ENCODE measurements around the gene CCR7. TPM values are rescaled to one million over a fixed set of nuclear protein-coding genes. Genes with fewer than 3 reads are reported as not detected.

Gene CCR7
- total and polyA plus RNA-seq, 2 of the 4 experiments (the other 2 are of a cell fraction): 0.14 to 0.36 TPM

DNA sequence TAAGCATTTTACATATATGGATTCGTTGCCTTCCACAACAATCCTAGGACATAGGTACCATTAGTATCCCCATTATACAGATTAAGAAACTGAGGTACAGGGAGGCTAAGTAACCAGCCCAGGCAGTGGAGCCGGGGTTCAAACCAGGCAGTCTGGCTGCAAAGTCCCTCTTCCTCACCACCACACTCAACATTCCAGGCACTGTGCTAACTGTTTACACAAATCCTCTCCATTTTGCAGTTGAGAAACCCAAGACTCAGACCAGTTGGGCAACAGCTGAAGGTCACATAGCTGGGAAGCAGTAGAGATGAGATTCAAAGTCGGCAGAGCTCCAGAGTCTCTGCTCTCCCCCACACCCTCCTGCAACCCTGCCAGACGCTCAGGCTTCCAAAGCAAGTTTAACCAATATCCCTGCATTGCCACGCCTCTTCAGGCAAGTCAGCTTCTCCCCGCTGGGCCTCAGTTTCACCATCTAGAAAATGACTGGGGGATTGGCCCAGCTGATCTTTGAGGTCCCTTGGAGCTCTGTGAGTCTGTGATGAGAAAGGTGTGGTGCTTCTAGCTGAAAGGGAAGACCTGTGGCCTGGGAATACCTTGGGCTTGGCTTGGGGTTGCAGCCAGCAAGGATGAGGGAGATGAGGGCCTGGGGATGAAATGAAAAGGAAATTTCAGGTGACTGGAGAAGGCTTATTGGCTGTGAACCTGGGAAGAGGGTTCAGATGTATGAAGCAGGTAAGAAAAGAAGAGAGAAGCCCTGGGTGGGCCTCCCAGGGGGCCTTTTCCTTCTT is 14.0 kb downstream of the CCR7 start (continued):
- peak; percentile 100 for TF ChIP-seq CEBPB (IDR thresholded peaks at IDR 0.05; ENCODE audit: low read depth, low read length)
- TF ChIP-seq FOS (IDR thresholded peaks at IDR 0.05; ENCODE audit: low read depth, low read length): peak; percentile 80
- TF ChIP-seq RCOR1 (IDR thresholded peaks at IDR 0.05; ENCODE audit: insufficient replicate concordance, low read length): peak; percentile 99

- in situ Hi-C loops (cut with MboI; ENCODE audit: low sequenced_read_pairs): no loop called here
- ChIA-PET POLR2A (ENCODE audit: unreplicated experiment) (interaction anchor here (1.0 to 1.6 kb wide), 2 partner anchors 8 to 106 kb away, joined by 5 read pairs; no protein-coding TSS in a partner anchor), CTCF (interaction anchor here (0.6 to 3.3 kb wide), 6 partner anchors 9 to 234 kb away, joined by 3 to 16 read pairs (median 6); no protein-coding TSS in a partner anchor)
- no peaks in the 10 kb centered on the region for H3K27me3 ChIP-seq (ENCODE audit: control insufficient read depth, insufficient read depth, low read length)
- intact Hi-C loops (cut with micrococcal nuclease): loop anchor here (1.0 kb wide), 1 partner anchor 8 kb away; no protein-coding TSS in a partner anchor
- peak overlapping the region; percentile 98 for H3K23ac ChIP-seq (ENCODE audit: low read depth, low read length)
- dilution Hi-C loops (cut with HindIII; ENCODE audit: low sequenced_read_pairs, unreplicated experiment): no loop called here
- H2AK9ac ChIP-seq (replicated peaks; ENCODE audit: low read depth, low read length, poor library complexity): peak overlapping the region; percentile 84
- H3K36me3 ChIP-seq (ENCODE audit: control insufficient read depth, insufficient read depth, low read length): no peaks in the 10 kb centered on the region
- H4K8ac ChIP-seq (ENCODE audit: low read depth in 2 of 2, low read length in 2 of 2): peak overlapping the region; percentile 89 to 97
- peaks cover 12 to 53% of the 10 kb centered on the region in 2 experiments; a peak in 3 of 4 replicates for H3K79me1 ChIP-seq (ENCODE audit: low read depth in 1 of 2, low read length in 2 of 2)
- peak overlapping the region; percentile 100 for H2BK5ac ChIP-seq (ENCODE audit: low read depth, low read length, poor library complexity, severe bottlenecking)
- H2BK15ac ChIP-seq (ENCODE audit: low read depth, low read length): peak overlapping the region; percentile 100; the same call in 2 of the 3 replicates
- H3K9ac ChIP-seq (ENCODE audit: low read depth, low read length): peak overlapping the region; percentile 62
- no peak overlapping the region for H3K4me3 ChIP-seq (ENCODE audit: insufficient read depth, low read depth, low read length)
- peak overlapping the region; percentile 100 for H2BK20ac ChIP-seq (ENCODE audit: low read depth, low read length)
- H3K56ac ChIP-seq (ENCODE audit: extremely low read depth, insufficient read depth, low read length): peak overlapping the region; percentile 99
- peak; percentile 74 for DNase-seq
- peak overlapping the region; percentile 9 for H2AFZ ChIP-seq (replicated peaks; ENCODE audit: low read length, poor library complexity)
- H4K5ac ChIP-seq (ENCODE audit: low read depth, low read length): peak overlapping the region; percentile 100
- peak overlapping the region; percentile 100 for H3K4ac ChIP-seq (ENCODE audit: low read depth, low read length)
- H3K9me1 ChIP-seq (ENCODE audit: insufficient read depth, low read length): peaks cover 46% of the 10 kb centered on the region
- H4K20me1 ChIP-seq (ENCODE audit: insufficient read depth, low read length): no peaks in the 10 kb centered on the region
- H2BK120ac ChIP-seq (ENCODE audit: low read depth, low read length): peak overlapping the region; percentile 100
- peak overlapping the region; percentile 100 for H4K91ac ChIP-seq (ENCODE audit: insufficient read depth, low read depth, low read length)
- peaks cover 57% of the 10 kb centered on the region for H3K4me1 ChIP-seq (ENCODE audit: control insufficient read depth, insufficient read depth, low read length)
- H3K9me3 ChIP-seq (ENCODE audit: control insufficient read depth, insufficient read depth, low read length): no peaks in the 10 kb centered on the region
- BruUV-seq (replicated peaks): no TSS peak
- no peak for TF ChIP-seq FOS (IDR thresholded peaks at IDR 0.05; ENCODE audit: low read depth, low read length)
- no peak for TF ChIP-seq MXI1 (IDR thresholded peaks at IDR 0.05; ENCODE audit: borderline replicate concordance, low read depth, low read length)
- no peak for TF ChIP-seq NFE2L2 (IDR thresholded peaks at IDR 0.05; ENCODE audit: low read depth, low read length)
- TF ChIP-seq MAFK (IDR thresholded peaks at IDR 0.05; ENCODE audit: low read depth, low read length): no peak
- TF ChIP-seq RCOR1 (IDR thresholded peaks at IDR 0.05; ENCODE audit: insufficient replicate concordance, low read length): no peak
- TF ChIP-seq CHD1 (IDR thresholded peaks at IDR 0.05; ENCODE audit: low read depth, low read length): no peak; the same call in 1 of the 2 replicates
- TF ChIP-seq CEBPB (IDR thresholded peaks at IDR 0.05; ENCODE audit: low read depth, low read length): peak; percentile 27; the same call in 1 of the 2 replicates
- ATAC-seq (ENCODE audit: low read depth): no peak
- 75% methylated on average over 1 of the region's 8 CpGs; no CpG with 5 or more reads in 1 of the 2 experiments for WGBS, 2 experiments (ENCODE audit: extremely low coverage in 2 of 2, insufficient read length in 1 of 2)
- H3K4me2 ChIP-seq (ENCODE audit: low read depth, low read length): no peak overlapping the region
- peak overlapping the region; percentile 100 for H3K18ac ChIP-seq (ENCODE audit: low read depth, low read length)
- H3K27ac ChIP-seq (ENCODE audit: insufficient read depth, low read length): peak overlapping the region; percentile 98
- peak overlapping the region; percentile 100 for H2AK5ac ChIP-seq (ENCODE audit: low read depth, low read length)
- H3K14ac ChIP-seq (replicated peaks; ENCODE audit: low read depth, low read length): peak overlapping the region; percentile 99
Observed at GRCh38 chr17:40550608-40551007, 14.7 kb downstream of the CCR7 start.

Measured in IMR-90 (cell line).